Lung (tissue), 12 donors: ENCODE results near the gene ZNF516. TPM values are rescaled to one million over a fixed set of nuclear protein-coding genes. Genes with fewer than 3 reads are reported as not detected.

Source experiments
- ATAC-seq: fragments of 200-7000 bp; cut with Tn5 transposase; one replicate; pipeline ENCODE4 v1.9.1; 2020; ENCODE audit warnings: moderate number of reproducible peaks; ENCODE audit not compliant: insufficient read depth, low FRiP score
- DNase-seq, 3 donors: peaks; one replicate each; pipeline ENCODE4 v3.0.0-alpha.2; 2013 to 2017
- H3K27ac ChIP-seq, 2 donors: one replicate each; pipeline ENCODE4 v1.5.1; 2013; ENCODE audit warnings: mild to moderate bottlenecking in 2 of 2, moderate library complexity in 2 of 2, control low read depth in 1 of 2, inconsistent platforms in 1 of 2, low read depth in 1 of 2, low read length in 1 of 2
- H3K27me3 ChIP-seq, 3 donors: one replicate each; pipeline ENCODE4 v1.5.1; 2013; ENCODE audit warnings: low read length in 2 of 3; ENCODE audit not compliant: control insufficient read depth in 3 of 3, insufficient read depth in 3 of 3
- H3K36me3 ChIP-seq, 4 donors: one replicate each; pipeline ENCODE4 v1.5.1; 2013; ENCODE audit warnings: low read length in 4 of 4, mild to moderate bottlenecking in 1 of 4, moderate library complexity in 1 of 4; ENCODE audit not compliant: control insufficient read depth in 4 of 4, insufficient read depth in 4 of 4
- H3K4me1 ChIP-seq, 5 donors: one replicate each; pipeline ENCODE4 v1.5.1; 2013; ENCODE audit warnings: low read length in 5 of 5, mild to moderate bottlenecking in 2 of 5, moderate library complexity in 1 of 5; ENCODE audit not compliant: control insufficient read depth in 5 of 5, insufficient read depth in 5 of 5
- H3K4me3 ChIP-seq: one replicate; pipeline ENCODE4 v1.5.1; 2013; ENCODE audit warnings: mild to moderate bottlenecking, control low read depth, moderate library complexity
- H3K9ac ChIP-seq, 2 donors: one replicate each; pipeline ENCODE4 v1.5.1; 2013; ENCODE audit warnings: low read length in 2 of 2, control low read depth in 1 of 2; ENCODE audit not compliant: insufficient read depth in 1 of 2
- H3K9me3 ChIP-seq, 4 donors: one replicate each; pipeline ENCODE4 v1.5.1; 2013; ENCODE audit warnings: low read length in 3 of 4, mild to moderate bottlenecking in 1 of 4, moderate library complexity in 1 of 4; ENCODE audit not compliant: control insufficient read depth in 4 of 4, insufficient read depth in 3 of 4
- CTCF ChIP-seq: IDR thresholded peaks from 2 replicates; pipeline ENCODE4 v1.5.1; 2012; ENCODE audit warnings: mild to moderate bottlenecking; ENCODE audit errors: control extremely low read depth, extremely low read depth
- whole genome bisulfite sequencing, 2 donors: extraction: QIAGEN DNeasy Blood & Tissue Kit; methylation state at CpG; one replicate each; pipeline ENCODE4 v1.1.7; 2013; 5-methylcytosine and 5-hydroxymethylcytosine counted together
- polyA plus RNA-seq, 2 donors: library from polyadenylated mRNA; stranded (reverse); fragments of 200-250 nt; gene quantifications; one replicate each; pipeline ENCODE4 v1.2.1, GENCODE V29; 2013
- total RNA-seq, 2 donors: library from RNA; depleted of rRNA in 1 of 2; stranded (reverse); fragments of >200 nt in 1 of 2; gene quantifications; one replicate each; pipeline ENCODE4 v1.2.1, GENCODE V29; 2014 to 2021
- donor health status: control.
- donor health status: control.
- donor health status: Bipolar disorder and iron deficiency.
- donor health status: healthy.
- donor health status: DM: yes; HTN: yes; CAD: no.

Gene ZNF516
- total and polyA plus RNA-seq, 4 donors: 7.7 to 45.4 (median 26.4) TPM

DNA sequence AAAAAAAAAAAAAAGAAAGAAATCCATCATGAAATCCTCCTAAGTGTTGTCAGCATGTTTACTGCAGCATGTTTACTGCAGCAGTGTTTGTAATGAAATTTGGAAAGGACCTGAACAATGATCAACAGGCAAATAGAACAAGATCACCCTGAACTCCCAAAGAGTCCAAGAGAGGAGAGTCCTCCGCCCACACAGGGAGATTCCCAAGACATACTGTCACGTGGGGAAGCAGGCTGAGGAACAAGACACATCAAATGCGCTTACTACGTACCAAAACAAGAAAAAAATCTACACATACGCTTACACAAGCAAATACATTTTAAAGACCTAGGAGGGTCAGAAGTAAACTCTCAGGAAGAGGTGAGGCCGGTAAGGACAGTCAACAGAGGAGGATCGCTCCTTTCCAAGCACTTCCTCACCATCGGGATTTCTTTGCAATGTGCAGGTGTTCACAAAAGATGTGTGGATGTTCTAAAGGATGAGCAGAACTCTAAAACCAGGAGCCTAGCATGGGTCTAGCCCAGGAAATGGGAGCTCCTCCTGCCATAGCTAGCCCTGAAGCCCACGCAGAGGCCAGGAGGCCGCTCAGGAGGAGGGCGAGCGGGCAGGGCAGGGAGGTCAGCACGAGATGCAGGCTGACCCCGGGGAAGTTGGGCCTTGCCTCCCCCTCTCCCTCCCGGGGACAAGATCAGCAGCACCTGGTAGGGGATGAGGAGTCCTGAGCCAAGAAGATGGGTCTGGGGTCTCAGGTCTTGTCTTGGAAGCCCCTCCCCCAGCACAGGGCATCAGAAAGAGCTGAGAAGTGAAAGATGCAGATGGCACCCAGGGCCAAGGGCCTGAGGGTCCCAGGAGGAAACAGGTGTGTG is 66.4 kb downstream of the ZNF516 start:
- peaks cover 0 to 10% (median 5%) of the 10 kb centered on the region in 4 donors for H3K36me3 ChIP-seq
- H3K9me3 ChIP-seq: no peaks in the 10 kb centered on the region
- H3K27ac ChIP-seq: peak overlapping the region in 1 of 2 donors; percentile 56
- 89 to 90% methylated on average over 15 of the region's 15 CpGs for WGBS, 2 donors
- H3K4me3 ChIP-seq: no peak overlapping the region
- no peaks in the 10 kb centered on the region for H3K27me3 ChIP-seq
- peaks cover 7 to 19% (median 14%) of the 10 kb centered on the region in 5 donors for H3K4me1 ChIP-seq
- no peak for DNase-seq
- H3K9ac ChIP-seq: no peak overlapping the region
- ATAC-seq: no peak
- TF ChIP-seq CTCF: no peak

DNA sequence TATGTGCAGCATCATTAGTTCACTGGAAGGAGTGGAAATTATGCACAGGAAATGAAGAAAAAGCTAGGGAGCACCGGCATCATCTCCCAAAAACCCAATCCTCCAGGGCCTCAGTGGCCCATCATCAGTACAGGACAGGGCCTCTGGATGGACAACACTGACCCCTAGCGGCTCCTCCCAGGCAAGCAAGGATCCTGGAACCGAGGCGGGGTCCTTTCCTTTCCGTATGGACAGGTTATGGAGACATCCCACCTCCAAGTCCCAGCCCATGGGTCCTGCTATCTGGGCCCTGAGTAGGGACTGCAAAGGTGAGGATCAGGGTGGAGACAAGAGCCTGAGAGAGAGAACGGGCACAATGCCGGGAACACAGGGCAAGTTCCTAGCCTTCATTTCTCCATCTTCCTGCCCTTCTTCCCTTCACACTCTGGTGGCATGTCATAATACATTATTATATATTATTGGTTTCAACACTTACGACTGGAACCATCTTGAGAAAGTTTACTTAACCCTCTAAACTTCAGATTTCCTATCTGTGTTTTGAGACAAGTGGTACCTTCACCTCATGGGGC is 68.2 kb downstream of the ZNF516 start:
- no peaks in the 10 kb centered on the region for H3K27me3 ChIP-seq
- DNase-seq: peak; percentile 55 to 64 (median 60)
- no peak for ATAC-seq
- H3K9me3 ChIP-seq: no peaks in the 10 kb centered on the region
- no peak overlapping the region for H3K9ac ChIP-seq
- WGBS, 2 donors: 45 to 66% methylated on average over 8 of the region's 8 CpGs
- H3K36me3 ChIP-seq: peaks cover 0 to 3% (median 0%) of the 10 kb centered on the region in 4 donors
- peak; percentile 34 for TF ChIP-seq CTCF
- no peak overlapping the region for H3K4me3 ChIP-seq
- peaks cover 7 to 24% (median 22%) of the 10 kb centered on the region in 5 donors for H3K4me1 ChIP-seq
- H3K27ac ChIP-seq: no peak overlapping the region

- H3K27me3 ChIP-seq: no peaks in the 10 kb centered on the region
- H3K27ac ChIP-seq: no peak overlapping the region
- no peak for ATAC-seq
- H3K4me1 ChIP-seq: peaks cover 7 to 29% (median 22%) of the 10 kb centered on the region in 5 donors
- DNase-seq: peak in 2 of 3 donors; percentile 53 to 60
- peaks cover 0 to 3% (median 0%) of the 10 kb centered on the region in 4 donors for H3K36me3 ChIP-seq
- 73 to 74% methylated on average over 22 of the region's 22 CpGs for WGBS, 2 donors
- no peak overlapping the region for H3K4me3 ChIP-seq
- peak overlapping the region in 1 of 2 donors; percentile 0 for H3K9ac ChIP-seq
- no peak for TF ChIP-seq CTCF
- no peaks in the 10 kb centered on the region for H3K9me3 ChIP-seq
Measured at GRCh38 chr18:76425146-76426131, 69.6 kb downstream of the ZNF516 start.
